Activated CD4-positive, CD25-positive, alpha-beta regulatory T cell (primary cell): ENCODE measurements around the gene UBP1.
"Not testable (repeated sequence)": the region's sequence is repeated elsewhere in the genome, so short reads cannot be mapped to it uniquely, and the experiment has no call there.

Experiments
- DNase-seq, 4 experiments: peaks; one replicate each; lab custom pipeline; 2025; lab: John Stamatoyannopoulos, UW

The UBP1 gene

GRCh38 chr3:33389908-33390307 is 50.3 kb downstream of the UBP1 start:
- DNase-seq, result no peak

GRCh38 chr3:33388374-33389100 is 51.7 kb downstream of the UBP1 start:
- DNase-seq, result no peak

- DNase-seq, result no peak
Measured at GRCh38 chr3:33386631-33387030, 53.6 kb downstream of the UBP1 start.

GRCh38 chr3:33385423-33385822 is 54.8 kb downstream of the UBP1 start:
- peak; percentile 1 to 36 (median 8) for DNase-seq

GRCh38 chr3:33383951-33384350 is 56.3 kb downstream of the UBP1 start:
- DNase-seq, result no peak

- DNase-seq, result no peak
Measured at GRCh38 chr3:33380653-33381052, 59.6 kb downstream of the UBP1 start.

- DNase-seq, result no peak
Measured at GRCh38 chr3:33377931-33378330, 62.3 kb downstream of the UBP1 start.

- no peak for DNase-seq
Measured at GRCh38 chr3:33377489-33377888, 62.7 kb downstream of the UBP1 start.

- DNase-seq, result no peak
Measured at GRCh38 chr3:33373082-33373437, 67.1 kb downstream of the UBP1 start.

GRCh38 chr3:33372218-33373081 is 67.8 kb downstream of the UBP1 start:
- DNase-seq, result peak in 3 of 4 experiments; percentile 4 to 13 (median 9)

GRCh38 chr3:33364531-33365128 is 75.6 kb downstream of the UBP1 start:
- DNase-seq, result no peak

GRCh38 chr3:33364060-33364459 is 76.1 kb downstream of the UBP1 start:
- DNase-seq, result no peak

- DNase-seq, result no peak
Measured at GRCh38 chr3:33363113-33363800, 76.9 kb downstream of the UBP1 start.

GRCh38 chr3:33360136-33360825 is 79.9 kb downstream of the UBP1 start:
- no peak for DNase-seq

- no peak for DNase-seq
Measured at GRCh38 chr3:33358172-33358781, 81.9 kb downstream of the UBP1 start.

- no peak for DNase-seq
Measured at GRCh38 chr3:33355611-33356010, 84.6 kb downstream of the UBP1 start.

- no peak for DNase-seq
Measured at GRCh38 chr3:33339758-33340157, 100.4 kb downstream of the UBP1 start.

GRCh38 chr3:33338936-33339465 is 101.2 kb downstream of the UBP1 start:
- not testable (repeated sequence) for DNase-seq
